ENCODE data around the gene RRAD. TPM values are rescaled to one million over a fixed set of nuclear protein-coding genes. Genes with fewer than 3 reads are reported as not detected.

Gene RRAD
- total RNA-seq, 1 donor from 2014 or later, result not detected

DNA sequence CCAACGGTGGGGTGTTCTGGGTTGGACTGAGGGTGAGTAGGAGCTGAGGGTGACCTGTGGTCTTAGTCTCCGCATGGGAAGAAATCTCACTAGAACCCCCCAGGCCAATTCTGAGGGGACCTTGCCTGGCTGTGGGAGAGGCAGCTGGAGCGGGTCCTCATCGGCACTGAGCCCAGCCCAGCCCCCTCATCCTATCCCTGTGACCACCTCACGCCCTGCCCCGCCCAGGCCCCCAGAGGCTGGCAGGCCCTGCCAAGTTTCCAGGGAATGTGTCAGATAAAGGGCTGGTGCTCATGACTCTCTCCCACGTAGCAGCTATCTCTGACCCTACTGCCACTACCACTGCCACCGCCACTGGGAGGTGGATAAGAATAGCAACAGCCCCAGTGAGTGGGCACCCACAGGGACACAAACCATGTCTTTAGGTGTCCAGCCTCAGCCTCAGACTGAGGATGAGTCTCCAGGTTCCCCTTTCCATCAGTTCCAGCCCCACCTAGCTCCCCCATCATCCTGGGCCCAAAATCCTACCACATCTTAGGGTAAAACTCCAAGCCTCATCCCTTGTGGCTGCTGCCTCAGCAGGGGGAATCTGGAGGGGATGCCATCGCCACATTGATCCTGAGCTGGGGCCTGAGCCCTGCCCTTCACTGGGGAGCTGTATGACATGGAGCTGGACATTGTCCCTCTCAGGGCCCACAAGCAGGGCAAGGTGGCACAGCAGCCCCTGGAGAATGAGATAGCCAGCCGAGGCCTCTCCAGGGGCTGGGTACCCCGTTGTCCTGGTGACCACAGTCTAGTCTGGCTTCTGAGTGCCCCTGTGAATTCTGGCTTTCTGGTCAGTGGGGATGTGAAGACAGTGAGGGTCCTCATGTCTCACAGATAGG is 21.5 kb downstream of the RRAD start:
- no peaks in the 10 kb centered on the region for H3K36me3 Mint-ChIP-seq (ENCODE audit: low read depth, unreplicated experiment)
- peaks cover 2% of the 10 kb centered on the region for H3K4me1 Mint-ChIP-seq (ENCODE audit: unreplicated experiment)
- H3K27ac Mint-ChIP-seq (ENCODE audit: unreplicated experiment), result no peak overlapping the region
- TF ChIP-seq, protein P1, sequence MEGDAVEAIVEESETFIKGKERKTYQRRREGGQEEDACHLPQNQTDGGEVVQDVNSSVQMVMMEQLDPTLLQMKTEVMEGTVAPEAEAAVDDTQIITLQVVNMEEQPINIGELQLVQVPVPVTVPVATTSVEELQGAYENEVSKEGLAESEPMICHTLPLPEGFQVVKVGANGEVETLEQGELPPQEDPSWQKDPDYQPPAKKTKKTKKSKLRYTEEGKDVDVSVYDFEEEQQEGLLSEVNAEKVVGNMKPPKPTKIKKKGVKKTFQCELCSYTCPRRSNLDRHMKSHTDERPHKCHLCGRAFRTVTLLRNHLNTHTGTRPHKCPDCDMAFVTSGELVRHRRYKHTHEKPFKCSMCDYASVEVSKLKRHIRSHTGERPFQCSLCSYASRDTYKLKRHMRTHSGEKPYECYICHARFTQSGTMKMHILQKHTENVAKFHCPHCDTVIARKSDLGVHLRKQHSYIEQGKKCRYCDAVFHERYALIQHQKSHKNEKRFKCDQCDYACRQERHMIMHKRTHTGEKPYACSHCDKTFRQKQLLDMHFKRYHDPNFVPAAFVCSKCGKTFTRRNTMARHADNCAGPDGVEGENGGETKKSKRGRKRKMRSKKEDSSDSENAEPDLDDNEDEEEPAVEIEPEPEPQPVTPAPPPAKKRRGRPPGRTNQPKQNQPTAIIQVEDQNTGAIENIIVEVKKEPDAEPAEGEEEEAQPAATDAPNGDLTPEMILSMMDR (IDR thresholded peaks at IDR 0.05; ENCODE audit: unreplicated experiment), result no peak
- no peaks in the 10 kb centered on the region for H3K9me3 Mint-ChIP-seq (ENCODE audit: unreplicated experiment)
- no peak overlapping the region for H3K4me3 Mint-ChIP-seq (ENCODE audit: unreplicated experiment)
- peaks cover 13% of the 10 kb centered on the region for H3K27me3 Mint-ChIP-seq (ENCODE audit: unreplicated experiment)
- DNase-seq (ENCODE audit: low spot score), result no peak

DNA sequence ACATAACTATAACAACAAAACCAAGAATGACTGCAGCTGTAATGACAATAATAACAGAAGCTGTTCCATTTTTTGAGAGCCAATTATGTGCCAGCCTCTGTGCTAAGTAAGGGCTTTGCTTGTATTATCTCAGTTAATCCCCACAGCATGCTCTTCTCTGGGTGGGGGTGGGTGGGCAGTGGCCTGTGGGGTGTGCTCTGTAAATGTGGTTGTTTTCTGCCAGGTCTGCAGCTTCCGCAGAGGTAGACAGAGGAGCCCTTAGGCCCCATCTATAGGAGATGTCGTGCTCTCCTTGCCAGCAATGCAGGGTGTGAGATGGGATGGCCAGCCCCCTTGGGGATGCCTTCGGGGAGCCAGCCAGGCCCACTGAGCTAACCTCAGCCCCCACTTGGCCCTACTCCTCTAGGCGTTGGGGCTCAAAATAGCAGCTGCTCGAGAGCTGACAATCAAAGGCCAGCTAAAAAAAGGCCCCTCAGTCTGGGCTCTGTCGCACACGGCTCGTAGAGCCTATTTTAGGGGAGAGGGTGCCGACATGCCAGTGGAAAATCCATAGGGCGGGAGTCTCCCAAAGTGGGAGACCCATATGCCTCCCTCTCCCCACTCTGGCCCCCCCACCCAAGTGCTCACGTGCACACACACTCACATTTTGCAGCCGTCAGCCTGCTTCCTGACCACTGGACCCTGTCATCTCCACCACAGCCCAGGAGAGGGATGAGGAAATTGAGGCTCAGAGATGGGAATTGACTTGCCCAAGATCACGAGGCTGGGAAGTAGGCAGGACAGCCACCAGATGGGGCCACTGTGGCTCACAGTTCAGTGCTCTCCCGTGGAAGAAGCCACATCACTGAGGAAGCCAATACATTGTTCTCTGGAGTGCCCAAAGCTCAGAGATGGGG is 22.4 kb downstream of the RRAD start:
- H3K36me3 Mint-ChIP-seq (ENCODE audit: low read depth, unreplicated experiment), result no peaks in the 10 kb centered on the region
- H3K27me3 Mint-ChIP-seq (ENCODE audit: unreplicated experiment), result peaks cover 11% of the 10 kb centered on the region
- no peaks in the 10 kb centered on the region for H3K9me3 Mint-ChIP-seq (ENCODE audit: unreplicated experiment)
- no peak overlapping the region for H3K27ac Mint-ChIP-seq (ENCODE audit: unreplicated experiment)
- TF ChIP-seq, protein P1 (IDR thresholded peaks at IDR 0.05; ENCODE audit: unreplicated experiment), result no peak
- no peak for DNase-seq (ENCODE audit: low spot score)
- peaks cover 2% of the 10 kb centered on the region for H3K4me1 Mint-ChIP-seq (ENCODE audit: unreplicated experiment)
- no peak overlapping the region for H3K4me3 Mint-ChIP-seq (ENCODE audit: unreplicated experiment)

DNA sequence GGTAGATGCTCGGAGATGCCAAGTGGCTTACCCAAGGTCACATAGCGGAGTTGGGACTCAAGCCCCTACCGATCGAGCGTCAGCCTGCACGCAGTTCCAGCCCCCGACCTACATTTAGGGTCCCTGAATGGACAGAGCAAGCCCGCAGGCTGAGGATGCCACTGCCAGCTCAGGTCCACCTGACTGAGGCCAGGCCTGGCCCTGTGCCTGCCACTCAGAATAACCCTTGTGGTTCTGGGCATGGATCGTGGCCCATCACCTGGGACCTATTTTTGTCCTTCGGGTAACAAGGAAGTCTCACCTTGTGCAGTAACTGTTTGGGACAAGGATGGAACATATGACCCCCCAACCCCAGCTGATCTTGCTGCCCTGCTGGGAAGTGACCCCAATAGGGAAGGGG is 23.7 kb downstream of the RRAD start:
- Mint-ChIP-seq H3K27ac (ENCODE audit: unreplicated experiment) (no peak overlapping the region), H3K36me3 (ENCODE audit: low read depth, unreplicated experiment) (no peaks in the 10 kb centered on the region), H3K9me3 (ENCODE audit: unreplicated experiment) (no peaks in the 10 kb centered on the region), H3K4me1 (ENCODE audit: unreplicated experiment) (peaks cover 2% of the 10 kb centered on the region), H3K27me3 (ENCODE audit: unreplicated experiment) (peaks cover 11% of the 10 kb centered on the region), H3K4me3 (ENCODE audit: unreplicated experiment) (no peak overlapping the region)
- TF ChIP-seq, protein P1 (IDR thresholded peaks at IDR 0.05; ENCODE audit: unreplicated experiment), result no peak
- DNase-seq (ENCODE audit: low spot score), result no peak

DNA sequence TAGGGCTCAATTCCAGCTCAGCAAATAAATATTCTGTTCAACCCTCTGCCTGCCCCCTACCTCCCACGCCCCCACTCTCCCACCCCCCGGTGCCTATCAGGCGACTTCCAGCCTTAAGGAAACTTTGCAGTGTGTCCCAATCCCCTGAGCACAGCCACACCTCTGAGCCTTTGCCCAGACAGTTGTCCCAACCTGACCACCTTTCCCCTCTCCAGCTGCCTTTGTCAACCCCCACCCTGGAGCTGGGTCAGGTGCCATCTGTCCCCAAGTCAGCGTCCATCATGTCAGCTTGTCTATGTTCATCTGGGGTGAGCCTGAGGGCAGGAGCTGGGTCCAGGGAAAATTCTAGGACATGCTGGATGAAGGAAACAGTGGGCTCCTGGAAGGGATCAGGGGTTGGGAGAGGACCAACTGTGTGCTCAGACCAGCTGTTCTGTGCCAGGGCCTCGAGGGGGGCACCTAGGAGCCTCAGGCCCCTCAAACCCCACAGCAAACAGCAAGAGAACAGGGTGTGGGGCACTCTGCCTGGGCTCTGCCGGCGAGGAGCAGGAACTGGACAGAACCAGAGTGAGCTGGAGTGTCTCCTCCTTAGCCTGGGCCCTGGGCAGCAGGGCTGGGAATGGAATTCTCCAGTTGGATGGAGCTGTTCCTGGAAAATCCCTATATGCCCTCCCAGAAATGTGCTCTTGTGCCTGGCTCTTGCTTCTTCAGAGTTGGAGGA is 24.5 kb downstream of the RRAD start:
- no peak overlapping the region for H3K4me3 Mint-ChIP-seq (ENCODE audit: unreplicated experiment)
- H3K4me1 Mint-ChIP-seq (ENCODE audit: unreplicated experiment), result no peaks in the 10 kb centered on the region
- TF ChIP-seq, protein P1 (IDR thresholded peaks at IDR 0.05; ENCODE audit: unreplicated experiment), result no peak
- H3K27ac Mint-ChIP-seq (ENCODE audit: unreplicated experiment), result no peak overlapping the region
- no peaks in the 10 kb centered on the region for H3K9me3 Mint-ChIP-seq (ENCODE audit: unreplicated experiment)
- peaks cover 5% of the 10 kb centered on the region for H3K27me3 Mint-ChIP-seq (ENCODE audit: unreplicated experiment)
- no peak for DNase-seq (ENCODE audit: low spot score)
- H3K36me3 Mint-ChIP-seq (ENCODE audit: low read depth, unreplicated experiment), result no peaks in the 10 kb centered on the region
